Stimulated activated CD4-positive, alpha-beta T cell treated with anti-CD3 and anti-CD28 coated beads, Interleukin-4, amount 100 ng/mL, for 1 hour (primary cell): ENCODE results near the gene MYRF.

ENCODE experiments used
- DNase-seq: peaks from one replicate; pipeline ENCODE4 v3.0.0-alpha.2; 2020

Gene MYRF

GRCh38 chr11:61743486-61744095 lies 8.8 kb upstream of the MYRF start:
- DNase-seq: no peak

GRCh38 chr11:61744181-61744580 lies 8.3 kb upstream of the MYRF start:
- DNase-seq: no peak

- DNase-seq: no peak
Measured at GRCh38 chr11:61744609-61745156, 7.8 kb upstream of the MYRF start.

GRCh38 chr11:61745781-61746441 lies 6.5 kb upstream of the MYRF start:
- no peak for DNase-seq

DNA sequence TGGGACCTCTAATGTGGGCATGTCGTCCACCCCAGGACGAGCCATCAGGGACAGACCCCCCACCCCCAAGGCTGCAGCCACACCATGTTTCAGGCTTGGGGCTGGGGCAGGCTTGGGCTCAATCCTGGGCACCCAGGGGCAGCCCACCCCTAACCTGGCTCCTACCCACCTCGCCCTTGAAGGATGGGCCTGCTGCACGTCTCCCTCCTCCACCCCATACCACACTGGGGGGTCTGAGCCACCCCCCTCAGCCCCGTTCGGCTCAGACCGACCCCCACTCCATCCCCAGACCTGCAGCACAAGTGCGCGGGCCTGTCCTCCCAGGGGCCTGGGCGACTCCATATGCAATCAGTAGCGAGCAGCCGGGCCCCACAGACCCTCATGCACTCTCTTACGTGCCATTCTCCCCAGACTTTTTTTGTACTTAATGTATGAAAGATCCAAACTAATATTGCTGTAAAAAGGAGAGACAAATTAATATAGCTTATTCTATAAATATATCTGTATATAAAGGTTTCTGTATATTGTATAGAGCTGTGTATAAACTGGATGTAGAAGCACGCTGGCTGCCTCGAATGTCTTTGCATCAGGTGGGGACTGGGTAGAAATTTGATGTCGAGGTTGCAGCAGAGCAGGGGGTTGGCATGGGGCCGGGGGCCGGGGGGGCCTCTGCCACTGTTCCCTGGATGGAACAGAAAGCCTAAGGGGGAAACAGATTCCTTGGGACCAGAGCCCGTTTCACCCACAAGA lies 5.8 kb upstream of the MYRF start:
- no peak for DNase-seq

GRCh38 chr11:61747192-61747966 lies 5.1 kb upstream of the MYRF start:
- DNase-seq: peak; percentile 41

DNA sequence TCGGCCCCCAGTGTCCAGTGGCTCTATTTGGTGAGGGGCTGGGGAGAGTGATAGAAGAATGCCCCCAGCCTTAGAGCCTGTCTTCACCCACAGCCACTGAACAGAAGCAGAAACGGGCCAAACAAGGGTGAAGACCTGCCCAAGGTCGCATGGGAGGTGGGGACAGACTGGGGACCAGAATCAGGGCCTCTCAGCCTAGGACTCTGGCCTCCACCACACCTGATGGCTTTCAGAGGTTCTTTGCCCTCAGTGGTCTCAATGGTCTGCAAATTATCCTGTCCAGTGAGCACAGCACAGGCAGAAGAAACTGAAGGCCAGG lies 4.5 kb upstream of the MYRF start:
- no peak for DNase-seq

- no peak for DNase-seq
Measured at GRCh38 chr11:61749591-61750217, 2.7 kb upstream of the MYRF start.

GRCh38 chr11:61750631-61751273 lies 1.7 kb upstream of the MYRF start:
- no peak for DNase-seq

DNA sequence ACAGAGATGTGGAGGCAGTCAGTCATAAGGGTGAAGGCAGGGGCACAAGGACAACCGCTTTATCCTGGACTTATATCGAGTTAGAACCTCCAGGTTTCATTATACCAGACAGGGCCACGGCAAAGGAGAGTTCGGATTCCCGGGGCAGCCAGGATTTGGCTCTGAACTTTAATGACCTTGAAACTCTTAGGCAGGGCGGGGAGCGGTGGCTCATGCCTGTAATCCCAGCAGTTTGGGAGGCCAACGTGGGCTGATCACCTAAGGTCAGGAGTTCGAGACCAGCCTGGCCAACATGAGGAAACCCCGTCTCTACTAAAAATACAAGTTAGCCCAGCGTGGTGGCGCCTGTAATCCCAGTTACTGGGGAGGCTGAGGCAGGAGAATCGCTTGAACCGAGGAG lies 1.1 kb upstream of the MYRF start:
- DNase-seq: no peak

GRCh38 chr11:61752925-61753521 lies 587 bp downstream of the MYRF start:
- no peak for DNase-seq

DNA sequence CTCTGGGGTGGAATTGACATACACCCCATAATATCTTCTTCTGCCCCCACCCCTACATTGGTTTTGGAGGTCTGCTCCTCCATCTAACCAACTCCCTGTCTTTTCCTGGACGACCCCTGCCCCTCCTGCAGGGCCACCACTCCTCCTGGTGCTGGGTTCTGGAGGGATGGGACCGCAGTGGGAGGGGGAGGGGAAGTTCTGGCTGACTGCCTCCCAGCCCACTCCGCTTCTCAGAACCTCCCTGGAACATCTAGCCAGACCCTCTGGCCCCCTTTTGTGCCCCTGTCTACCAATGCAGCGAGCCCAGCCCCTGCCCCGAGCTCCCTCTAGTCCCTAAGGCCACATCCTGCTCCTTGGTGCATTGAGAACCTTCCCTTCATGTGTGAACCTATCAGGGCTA lies 1.2 kb downstream of the MYRF start:
- no peak for DNase-seq

GRCh38 chr11:61754534-61755482 lies 2.4 kb downstream of the MYRF start:
- DNase-seq: no peak

GRCh38 chr11:61756147-61756451 lies 3.7 kb downstream of the MYRF start:
- no peak for DNase-seq

- DNase-seq: no peak
Measured at GRCh38 chr11:61756452-61757212, 4.2 kb downstream of the MYRF start.

- no peak for DNase-seq
Measured at GRCh38 chr11:61757213-61757862, 4.9 kb downstream of the MYRF start.

DNA sequence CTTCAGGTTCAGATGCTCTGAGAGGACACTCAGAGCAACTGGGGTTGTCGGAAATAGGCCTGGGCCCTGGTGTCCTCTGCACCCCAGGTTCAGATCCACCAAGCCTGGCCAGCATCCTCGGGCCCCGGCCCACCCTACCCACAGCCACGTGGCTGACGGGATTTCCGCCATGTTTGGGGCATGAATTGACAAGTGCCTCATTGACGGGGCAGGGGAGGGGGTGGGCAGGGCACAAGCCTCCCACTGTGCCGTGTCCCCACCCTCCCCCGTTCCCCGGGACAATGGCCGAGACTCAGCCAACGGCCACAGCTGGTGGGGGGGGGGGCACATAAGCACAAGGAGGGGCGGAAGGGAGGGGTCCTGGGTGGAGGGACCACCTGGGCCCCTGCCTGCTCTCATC lies 8.5 kb downstream of the MYRF start:
- no peak for DNase-seq

- DNase-seq: no peak
Measured at GRCh38 chr11:61761440-61762222, 9.2 kb downstream of the MYRF start.

- no peak for DNase-seq
Measured at GRCh38 chr11:61762223-61762615, 9.8 kb downstream of the MYRF start.
